T-helper 9 cell (primary cell): ENCODE measurements around the gene FSTL1.

Source experiments
- DNase-seq: peaks from one replicate; pipeline ENCODE4 v3.0.0-alpha.2; 2020

Gene FSTL1

DNA sequence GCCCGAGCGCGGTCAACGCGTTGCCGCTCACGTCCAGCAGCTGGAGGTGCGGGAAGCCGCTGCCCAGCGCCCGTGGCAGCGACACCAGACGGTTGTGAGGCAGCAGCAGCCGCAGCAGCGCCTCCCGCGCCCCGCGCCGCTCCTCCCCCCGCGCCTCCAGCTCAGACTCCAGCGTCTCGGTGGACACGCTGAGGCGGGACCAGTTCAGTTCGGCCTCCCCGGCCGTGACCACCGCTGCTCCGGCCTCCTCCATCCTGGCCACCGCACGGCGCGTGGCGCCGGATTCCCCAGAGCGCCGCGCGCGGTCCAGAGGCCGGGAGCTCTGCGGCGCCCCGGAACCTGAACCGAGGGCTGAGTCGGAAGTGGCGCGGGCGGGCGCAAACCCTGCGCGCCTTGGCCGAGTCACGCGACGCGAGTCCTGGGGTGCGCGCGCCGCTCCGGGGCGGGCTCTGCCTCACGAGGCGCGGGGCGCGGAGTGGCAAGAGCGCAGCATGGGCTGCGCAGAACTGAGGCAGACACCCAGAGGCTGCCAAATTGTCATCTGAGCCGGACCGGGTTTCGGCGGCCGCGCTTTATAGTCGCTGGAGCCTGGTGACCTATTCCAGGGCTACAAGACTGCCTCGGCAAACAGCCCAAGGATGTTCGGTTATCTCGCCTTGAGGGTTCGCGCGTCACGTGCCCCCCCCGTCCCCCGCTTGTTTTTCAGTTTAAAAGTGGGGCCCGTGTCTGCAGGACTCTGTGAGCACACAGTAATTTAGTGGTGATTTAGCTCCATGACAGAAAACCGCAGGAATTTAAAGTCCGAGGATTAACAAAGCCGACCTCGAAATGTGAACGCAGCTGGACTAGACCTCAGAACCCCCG, 101.6 kb downstream of the FSTL1 start, which contains the start of gene LRRC58:
Gene LRRC58, minus strand, starts transcription at position 364 of the 864 bp plus-strand sequence. Its CDS starts 111 bp downstream, at position 253.
- DNase-seq = peak; percentile 84

DNA sequence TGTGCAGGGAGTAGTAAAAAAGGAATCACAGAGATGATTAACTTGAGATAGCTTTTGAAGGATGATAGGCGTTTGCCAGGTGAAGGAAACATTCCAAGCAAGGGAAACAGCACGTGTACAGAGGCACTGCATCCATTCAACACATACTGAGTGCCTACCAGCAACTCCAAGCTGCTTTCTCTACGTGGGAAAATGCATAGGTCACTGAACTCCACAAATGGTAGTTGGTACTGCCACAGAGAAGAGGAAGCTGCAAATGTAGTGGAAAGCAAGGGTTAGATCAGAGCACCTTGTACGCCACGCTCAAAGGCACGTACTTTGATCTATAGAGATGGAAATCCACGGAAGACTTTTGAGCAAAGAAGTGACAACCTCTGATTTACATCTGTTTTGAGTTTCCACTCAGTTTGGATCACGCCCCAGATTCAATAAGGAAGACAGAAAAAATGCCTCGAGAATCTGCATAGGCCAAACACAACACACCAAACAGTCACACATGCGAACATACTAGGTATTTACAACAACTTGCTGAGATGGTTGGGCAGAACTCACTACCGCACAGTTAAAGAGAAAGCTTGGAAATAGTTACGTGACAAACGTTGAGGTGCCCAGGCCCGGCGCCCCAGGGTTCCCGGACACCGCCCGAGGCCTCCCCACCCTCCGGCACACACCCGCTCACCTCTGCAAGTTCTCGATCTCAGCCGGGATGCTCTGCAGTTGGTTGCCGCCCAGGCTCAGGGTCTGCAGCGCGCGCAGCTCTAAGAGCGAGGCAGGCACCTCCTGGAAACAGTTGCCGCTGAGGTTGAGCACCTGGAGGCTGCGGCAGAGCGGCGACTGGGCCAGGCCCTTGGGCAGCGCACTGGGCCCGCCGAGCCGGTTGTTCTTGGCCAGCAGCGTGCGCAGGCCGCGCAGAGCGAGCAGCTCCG, 102.5 kb downstream of the FSTL1 start:
- peak; percentile 40 for DNase-seq

DNA sequence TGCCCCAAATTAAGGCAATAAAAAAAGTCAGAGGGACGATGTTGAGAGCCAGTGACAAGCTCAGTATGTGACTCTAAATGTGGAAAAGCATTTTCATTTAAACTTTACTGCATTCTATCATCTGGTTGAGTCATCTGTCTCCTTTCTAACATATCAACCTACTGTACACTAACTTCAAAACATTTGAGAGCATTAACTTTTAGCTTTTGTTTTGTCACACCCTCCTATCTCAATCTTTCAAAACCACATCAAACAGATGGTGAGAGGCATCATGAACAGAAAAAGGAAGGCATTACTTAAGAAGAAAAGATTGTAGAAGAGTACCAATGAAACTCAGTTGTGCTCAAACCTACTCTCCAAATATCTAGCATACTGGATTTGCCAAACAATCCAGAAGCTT, 106.4 kb downstream of the FSTL1 start:
- DNase-seq = no peak
